Activated CD4-positive, CD25-positive, alpha-beta regulatory T cell treated with anti-CD3 and anti-CD28 coated beads, Interleukin-2, amount 50 U/mL, for 24 hours (primary cell): ENCODE measurements around the gene CLIC5.
A peak's percentile ranks its signal among the peaks of the same experiment; 100 is the strongest.

Experiments
- ATAC-seq, 2 donors: fragments of 150-1000 bp; cut with Tn5 transposase; one replicate each; pipeline ENCODE4 v1.10.0; 2021; ENCODE audit warnings: mild to moderate bottlenecking in 1 of 2, moderate library complexity in 1 of 2

The CLIC5 gene

GRCh38 chr6:46032110-46032998 lies 16.7 kb upstream of the CLIC5 start:
- ATAC-seq = no peak

DNA sequence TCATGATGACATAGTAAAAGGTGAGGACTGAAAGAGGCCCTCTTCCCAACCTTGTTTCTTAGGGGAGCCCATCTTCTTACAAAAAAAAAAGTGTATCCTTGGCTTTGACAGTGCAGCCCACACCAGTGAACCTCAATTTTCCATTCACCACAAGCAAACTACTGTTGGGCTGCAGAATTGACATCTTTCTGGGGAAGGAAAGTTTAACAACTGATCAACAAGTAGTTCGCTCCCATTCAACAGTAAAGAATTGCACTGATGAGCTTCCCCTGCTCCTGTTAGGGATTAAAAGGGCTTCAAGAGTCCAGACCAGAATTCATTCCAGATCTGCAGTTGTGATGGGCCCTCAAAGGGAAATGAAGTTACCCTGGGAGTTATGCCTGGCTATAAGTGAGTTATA lies 13.9 kb upstream of the CLIC5 start:
- ATAC-seq = no peak

GRCh38 chr6:46026307-46026706 lies 10.6 kb upstream of the CLIC5 start:
- ATAC-seq = no peak

- ATAC-seq = no peak
Measured at GRCh38 chr6:46025573-46025972, 9.9 kb upstream of the CLIC5 start.

- ATAC-seq = no peak
Measured at GRCh38 chr6:46024124-46024769, 8.6 kb upstream of the CLIC5 start.

DNA sequence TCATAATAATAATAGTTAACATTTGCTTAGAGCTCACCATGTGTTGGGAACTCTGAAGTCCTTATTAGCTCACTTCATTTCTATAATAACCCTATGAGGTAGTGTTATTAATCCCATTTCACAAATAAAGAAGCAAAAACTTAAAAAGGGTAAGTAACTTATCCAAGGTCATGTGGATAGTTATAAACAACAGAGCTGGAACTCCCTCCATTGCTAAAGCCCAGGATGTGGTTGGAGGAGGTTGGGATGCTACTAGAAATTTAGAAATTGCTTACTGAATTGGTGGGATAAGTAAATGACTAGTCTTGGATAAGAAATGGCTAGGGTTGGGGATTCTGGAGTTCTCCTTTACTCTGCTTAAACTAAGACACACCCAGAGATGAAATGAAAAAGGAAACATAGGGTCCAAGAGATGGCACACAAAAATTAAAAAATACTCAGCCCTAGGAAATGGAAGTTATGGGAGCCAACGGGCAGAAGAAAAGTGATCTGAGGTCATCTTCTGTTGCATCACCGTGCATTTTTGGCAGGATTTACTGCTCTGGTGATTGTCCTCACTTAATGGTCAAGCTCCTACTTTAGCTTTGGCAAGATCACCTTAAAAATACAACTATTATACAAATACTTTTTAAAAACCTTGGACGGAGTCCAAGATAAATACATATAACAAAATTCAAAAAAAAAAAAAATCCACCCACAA lies 7.7 kb upstream of the CLIC5 start:
- no peak for ATAC-seq

DNA sequence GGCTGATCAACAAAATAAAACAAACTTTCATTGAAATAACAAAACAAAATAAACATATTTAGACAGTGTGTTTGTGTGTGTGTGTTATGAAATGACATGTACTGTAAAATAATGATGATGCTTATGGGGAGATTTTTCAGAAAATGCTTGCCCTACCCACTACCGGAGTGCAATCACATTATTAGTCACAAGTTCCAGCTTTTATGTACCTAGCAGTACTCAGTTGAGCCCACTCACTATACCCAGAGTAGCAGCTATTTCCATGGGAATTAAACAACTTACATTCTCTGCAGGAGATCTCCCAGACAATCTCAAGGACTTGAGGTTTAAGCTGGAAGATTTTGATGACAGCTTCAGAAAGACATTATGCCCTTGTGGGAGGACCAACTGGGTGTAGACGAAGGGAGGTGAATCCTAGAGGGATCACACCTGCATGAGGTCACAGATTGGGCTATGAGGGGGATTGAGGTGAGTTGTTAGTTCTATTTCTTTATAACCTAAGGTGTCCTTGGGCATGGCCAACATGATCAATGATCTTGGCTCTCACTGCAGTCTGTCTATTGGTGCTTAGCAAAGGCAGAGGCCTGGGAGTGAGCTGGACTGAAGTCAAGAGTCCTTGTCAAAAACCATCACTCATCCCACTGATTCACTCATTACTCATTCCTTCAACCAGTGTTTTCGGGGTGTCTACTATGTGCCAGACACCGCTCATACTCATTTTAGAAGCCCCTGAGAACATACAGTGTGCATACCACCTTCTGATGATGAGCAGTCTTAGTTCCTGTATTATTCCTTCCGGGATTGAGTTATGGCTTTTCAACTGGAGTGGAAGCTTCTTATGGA lies 6.7 kb upstream of the CLIC5 start:
- peak; percentile 41 to 58 for ATAC-seq

GRCh38 chr6:46017726-46018125 lies 2.1 kb upstream of the CLIC5 start:
- ATAC-seq = no peak

DNA sequence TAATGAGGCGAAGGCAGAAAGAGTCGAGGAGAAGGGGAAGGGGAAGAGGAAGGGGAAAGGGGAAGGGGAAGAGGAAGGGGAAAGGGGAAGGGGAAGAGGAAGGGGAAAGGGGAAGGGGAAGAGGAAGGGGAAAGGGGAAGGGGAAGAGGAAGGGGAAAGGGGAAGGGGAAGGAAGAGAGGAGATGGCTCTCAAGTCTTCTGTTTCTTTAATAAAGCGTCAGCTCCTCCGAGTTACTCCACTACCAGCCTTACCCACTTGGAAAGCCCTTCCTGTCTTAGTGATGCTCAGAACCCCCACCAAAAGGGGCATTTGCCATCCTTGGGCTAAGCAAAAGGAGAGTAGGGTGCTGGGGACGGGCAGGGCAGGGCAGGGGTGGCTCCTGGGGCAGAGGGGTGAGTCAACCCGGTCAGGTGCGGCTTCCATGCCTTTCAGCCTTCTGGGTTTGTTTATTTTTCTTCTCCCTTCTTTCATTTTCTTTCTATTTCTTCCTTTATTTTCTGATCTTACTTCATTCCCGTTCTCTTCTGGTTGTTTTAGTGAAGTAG lies 476 bp upstream of the CLIC5 start:
- ATAC-seq = no peak

- ATAC-seq = no peak
Measured at GRCh38 chr6:46014511-46015118, 1.0 kb downstream of the CLIC5 start.

GRCh38 chr6:46014046-46014445 lies 1.6 kb downstream of the CLIC5 start:
- peak; percentile 25 to 41 for ATAC-seq

- no peak for ATAC-seq
Measured at GRCh38 chr6:46013639-46014038, 2.0 kb downstream of the CLIC5 start.

DNA sequence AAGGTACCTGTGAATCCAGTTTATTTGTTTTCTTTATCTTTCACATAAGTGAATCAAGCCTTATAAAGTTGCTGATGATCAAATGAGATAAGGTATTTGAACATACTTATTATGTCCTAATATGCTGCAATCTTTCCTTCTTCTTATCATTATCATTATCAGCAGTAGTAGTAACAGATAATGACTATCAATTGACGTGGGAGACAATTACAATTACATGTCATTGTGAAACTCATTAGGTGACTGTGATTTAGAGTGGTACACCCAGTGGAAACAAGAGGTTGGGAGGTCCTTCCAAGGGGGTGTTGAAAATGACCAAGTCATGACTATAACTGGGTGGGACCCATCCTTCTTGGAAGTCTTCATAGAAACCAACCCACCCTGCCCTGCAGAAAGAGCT lies 2.8 kb downstream of the CLIC5 start:
- peak; percentile 14 to 25 for ATAC-seq

GRCh38 chr6:46011188-46012085 lies 4.2 kb downstream of the CLIC5 start:
- peak; percentile 80 to 81 for ATAC-seq

GRCh38 chr6:46010771-46011170 lies 4.9 kb downstream of the CLIC5 start:
- ATAC-seq = peak; percentile 5 to 9

GRCh38 chr6:46010270-46010669 lies 5.4 kb downstream of the CLIC5 start:
- no peak for ATAC-seq

DNA sequence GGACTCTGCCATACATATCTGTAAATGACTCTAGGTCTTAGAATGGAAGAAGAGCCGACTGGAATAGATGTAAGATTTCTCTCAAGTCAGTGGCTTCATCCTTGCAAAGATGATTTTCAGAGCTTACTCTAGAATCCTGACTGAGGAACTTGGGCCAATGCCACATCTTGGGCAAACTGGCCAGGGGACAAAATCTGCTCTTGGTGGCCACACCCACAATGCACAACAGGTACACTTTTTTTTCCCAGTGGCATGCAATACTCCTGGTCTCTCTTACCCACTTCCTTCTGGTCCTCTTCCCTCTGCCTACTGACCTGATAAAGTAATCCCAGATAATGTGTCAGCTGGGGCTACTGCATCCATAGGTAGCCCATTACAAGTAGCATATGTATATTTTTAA lies 13.4 kb downstream of the CLIC5 start:
- no peak for ATAC-seq

- ATAC-seq = no peak
Measured at GRCh38 chr6:46000905-46001304, 14.8 kb downstream of the CLIC5 start.

DNA sequence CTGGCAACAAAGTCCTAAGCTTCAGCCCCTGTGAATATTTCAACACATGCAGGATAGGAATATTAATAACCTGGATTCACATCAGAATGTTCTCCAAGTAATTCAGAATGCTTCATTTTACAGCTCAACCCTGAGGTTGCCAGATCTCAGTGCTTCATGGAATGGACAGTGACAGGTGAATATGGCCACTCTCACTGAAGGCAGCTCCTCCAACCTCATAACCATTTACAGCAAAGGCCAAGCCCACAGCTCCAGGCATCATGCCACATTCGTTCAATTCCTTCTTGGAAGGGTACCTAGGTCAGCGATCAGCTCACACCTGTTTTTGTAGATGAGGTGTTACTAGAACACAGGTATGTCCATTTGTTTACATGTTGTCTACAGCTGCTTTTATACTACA lies 17.1 kb downstream of the CLIC5 start:
- ATAC-seq = no peak

DNA sequence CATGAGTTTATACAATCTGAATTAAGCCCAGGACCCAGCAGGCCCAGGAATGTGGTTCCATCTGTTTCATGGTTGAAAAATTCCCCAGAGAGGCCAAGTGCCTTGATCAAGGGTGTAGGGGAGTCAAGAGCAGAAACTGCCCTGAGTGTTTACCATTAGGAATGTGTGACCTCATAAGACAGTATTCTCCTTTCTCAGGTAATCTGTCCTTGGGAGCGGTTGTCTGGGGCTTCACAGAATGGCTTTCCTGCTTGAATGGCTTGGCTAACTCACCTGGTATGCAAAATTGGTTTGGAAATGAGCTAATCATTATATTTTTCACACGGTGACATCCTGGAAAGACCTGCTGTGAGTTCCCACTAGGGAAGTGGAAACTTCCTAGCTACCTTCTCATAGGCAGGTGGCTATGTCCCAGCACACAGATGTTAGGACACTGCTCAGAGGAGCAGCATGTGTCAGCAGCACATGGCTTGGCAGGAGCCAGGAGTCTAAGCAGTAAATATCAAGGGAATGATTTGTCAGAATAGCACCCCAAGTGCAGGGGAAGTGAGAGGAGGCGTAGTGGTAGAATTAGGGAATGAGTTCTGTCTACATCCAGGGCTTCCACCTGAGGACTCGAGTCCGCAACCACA lies 17.7 kb downstream of the CLIC5 start:
- ATAC-seq = no peak
